Endothelial cell of umbilical vein (primary cell): ENCODE measurements around the gene TCERG1. TPM values are rescaled to one million over a fixed set of nuclear protein-coding genes. Genes with fewer than 3 reads are reported as not detected.

Experiments
- BruUV-seq: library from RNA; stranded (reverse); fragments of 400-500 nt; replicated peaks from 2 replicates; lab custom pipeline; 2021; lab: Mats Ljungman, UMichigan
- CTCF ChIA-PET: fragments of 300-600, 350-600 bp; sonication (Branson Sonifier 250); formaldehyde crosslinking; loops from one replicate; lab custom pipeline; 2021; ENCODE audit warnings: antibody characterized with exemption, inconsistent platforms; lab: Charles Lee
- POLR2A ChIA-PET: fragments of 300-600, 350-600 bp; sonication (Branson Sonifier 250); formaldehyde crosslinking; loops from one replicate; lab custom pipeline; 2021; ENCODE audit warnings: antibody characterized with exemption, inconsistent platforms; lab: Charles Lee
- DNase-seq: peaks from one replicate; pipeline ENCODE4 v3.0.0-alpha.2; 2011; ENCODE audit warnings: low read depth, low spot score
- FAIRE-seq: peaks from 2 replicates; lab custom pipeline; 2011; peaks lifted over from hg19 to GRCh38; lab: Jason Lieb, UNC
- H2AFZ ChIP-seq: 2 replicates; pipeline ENCODE4 v1.6.0; 2012; ENCODE audit warnings: low read depth, low read length, control low read depth, inconsistent platforms
- H3K27ac ChIP-seq: 2 replicates; pipeline ENCODE4 v1.5.1; 2011; ENCODE audit warnings: low read depth, mild to moderate bottlenecking, control low read depth, low read length, moderate library complexity; ENCODE audit not compliant: insufficient read depth
- H3K27me3 ChIP-seq, 2 experiments: 2 replicates each; pipeline versions ENCODE4 v1.6.0 to v1.6.1; 2011; ENCODE audit warnings: low read length in 2 of 2, mixed read lengths in 1 of 2; ENCODE audit not compliant: control insufficient read depth in 2 of 2, insufficient read depth in 2 of 2
- H3K36me3 ChIP-seq, 2 experiments: 2 replicates in 1 of 2; 3 replicates in 1 of 2; pipeline ENCODE4 v1.5.1; 2011; ENCODE audit warnings: low read length in 2 of 2, mild to moderate bottlenecking in 1 of 2, moderate library complexity in 1 of 2; ENCODE audit not compliant: control insufficient read depth in 2 of 2, insufficient read depth in 2 of 2; ENCODE audit errors: extremely low read depth in 1 of 2
- H3K4me1 ChIP-seq: 3 replicates; pipeline ENCODE4 v1.5.1; 2011; ENCODE audit warnings: mild to moderate bottlenecking, low read length; ENCODE audit not compliant: control insufficient read depth, insufficient read depth; ENCODE audit errors: extremely low read depth
- H3K4me2 ChIP-seq: 2 replicates; pipeline ENCODE4 v1.6.1; 2011; ENCODE audit warnings: low read length, control low read depth, mixed read lengths; ENCODE audit not compliant: insufficient read depth
- H3K4me3 ChIP-seq, 3 experiments: fragments of 200-600 bp in 1 of 3; sonication (generic), shearing (Covaris generic) in 1 of 3; replicated peaks in 1 of 3; 2 replicates each; pipeline ENCODE4 v1.5.1; 2011 to 2016; ENCODE audit warnings: control low read depth in 3 of 3, low read length in 3 of 3, mild to moderate bottlenecking in 2 of 3, inconsistent platforms in 1 of 3, low read depth in 1 of 3, moderate library complexity in 1 of 3; ENCODE audit not compliant: insufficient read depth in 1 of 3
- H3K79me2 ChIP-seq: 2 replicates; pipeline ENCODE4 v1.6.0; 2012; ENCODE audit warnings: low read length, inconsistent platforms; ENCODE audit not compliant: control insufficient read depth, insufficient read depth
- H3K9ac ChIP-seq: replicated peaks from 2 replicates; pipeline ENCODE3; 2011; ENCODE audit warnings: low read length, control low read depth; ENCODE audit not compliant: insufficient read depth; ENCODE audit errors: extremely low read depth
- H3K9me1 ChIP-seq: replicated peaks from 3 replicates; pipeline ENCODE4 v1.6.0; 2011; ENCODE audit warnings: mild to moderate bottlenecking, low read length; ENCODE audit not compliant: control insufficient read depth, insufficient read depth; ENCODE audit errors: extremely low read depth
- H3K9me3 ChIP-seq: replicated peaks from 2 replicates; pipeline ENCODE4 v1.5.1; 2012; ENCODE audit warnings: low read length, inconsistent platforms; ENCODE audit not compliant: control insufficient read depth, insufficient read depth
- H4K20me1 ChIP-seq: replicated peaks from 2 replicates; pipeline ENCODE3; 2011; ENCODE audit warnings: mild to moderate bottlenecking, low read length; ENCODE audit not compliant: control insufficient read depth, insufficient read depth; ENCODE audit errors: extremely low read depth
- EZH2 ChIP-seq: IDR thresholded peaks from 2 replicates; pipeline ENCODE4 v1.6.1; 2012; ENCODE audit warnings: borderline replicate concordance, low read depth, mild to moderate bottlenecking, moderate library complexity, low read length, inconsistent platforms; ENCODE audit not compliant: severe bottlenecking
- FOS ChIP-seq: IDR thresholded peaks from 2 replicates; pipeline ENCODE4 v1.6.1; 2011; ENCODE audit warnings: mild to moderate bottlenecking, low read length, moderate library complexity, borderline replicate concordance; ENCODE audit not compliant: insufficient read depth
- GATA2 ChIP-seq: IDR thresholded peaks from 2 replicates; pipeline ENCODE4 v1.7.0; 2011; ENCODE audit warnings: low read depth, mild to moderate bottlenecking, moderate library complexity, mixed read lengths, low read length; ENCODE audit not compliant: insufficient read length, insufficient read depth
- JUN ChIP-seq: IDR thresholded peaks from 2 replicates; pipeline ENCODE4 v1.6.1; 2011; ENCODE audit warnings: borderline replicate concordance, low read depth; ENCODE audit not compliant: insufficient read length, insufficient read depth
- MYC ChIP-seq: IDR thresholded peaks from one replicate; pipeline ENCODE4 v1.6.1; 2011; ENCODE audit warnings: mild to moderate bottlenecking, low read depth, low read length
- POLR2A ChIP-seq: IDR thresholded peaks from 2 replicates; pipeline ENCODE4 v1.6.1; 2012; ENCODE audit warnings: low read depth, mild to moderate bottlenecking, control low read depth, low read length
- POLR2AphosphoS5 ChIP-seq: IDR thresholded peaks from 2 replicates; pipeline ENCODE4 v1.6.1; 2012; ENCODE audit warnings: low read depth, mild to moderate bottlenecking, control low read depth, low read length, moderate library complexity; ENCODE audit not compliant: insufficient read depth
- dilution Hi-C: fragments of 300-500 bp; cut with MboI; formaldehyde crosslinking; loops from one replicate; pipeline ENCODE4 v1.15.0; 2019; ENCODE audit warnings: low sequenced_read_pairs; ENCODE audit not compliant: extremely low pct_ligation_motif_present
- intact Hi-C: fragments of 100-400 bp; cut with micrococcal nuclease; formaldehyde crosslinking; loops from one replicate; pipeline ENCODE4 v1.10.0; 2022
- polyA plus RNA-seq, 4 experiments: library from polyadenylated mRNA; depleted of rRNA in 3 of 4; stranded (reverse) in 3 of 4; unstranded in 1 of 4; fragments of >200 nt; gene quantifications; 2 replicates each; pipeline versions ENCODE4 v1.2.1 to v1.2.3, GENCODE V29; 2011 to 2012; ENCODE audit warnings: missing spikeins in 1 of 4
- total RNA-seq: library from RNA; stranded (reverse); gene quantifications from 2 replicates; pipeline ENCODE4 v1.2.3, GENCODE V29; 2021
- TF ChIP-seq, protein P1 (sequence below): IDR thresholded peaks from 2 replicates; pipeline ENCODE4 v1.6.1; 2011; ENCODE audit not compliant: insufficient read depth, insufficient read length
- TF ChIP-seq, protein P2 (sequence below), 2 donors: IDR thresholded peaks; 1 replicate in 1 of 2; 2 replicates in 1 of 2; pipeline ENCODE4 v1.5.1; 2011; ENCODE audit warnings: low read length in 2 of 2, mild to moderate bottlenecking in 2 of 2, moderate library complexity in 2 of 2, control low read depth in 1 of 2, inconsistent platforms in 1 of 2, low read depth in 1 of 2; ENCODE audit not compliant: insufficient read depth in 1 of 2; ENCODE audit errors: extremely low read depth in 1 of 2

TCERG1 gene
- total and polyA plus RNA-seq, 2 donors (not counting 3 experiments of a cell fraction or from before 2014, with no cell fraction given) = 71.4 to 98.4 TPM

DNA sequence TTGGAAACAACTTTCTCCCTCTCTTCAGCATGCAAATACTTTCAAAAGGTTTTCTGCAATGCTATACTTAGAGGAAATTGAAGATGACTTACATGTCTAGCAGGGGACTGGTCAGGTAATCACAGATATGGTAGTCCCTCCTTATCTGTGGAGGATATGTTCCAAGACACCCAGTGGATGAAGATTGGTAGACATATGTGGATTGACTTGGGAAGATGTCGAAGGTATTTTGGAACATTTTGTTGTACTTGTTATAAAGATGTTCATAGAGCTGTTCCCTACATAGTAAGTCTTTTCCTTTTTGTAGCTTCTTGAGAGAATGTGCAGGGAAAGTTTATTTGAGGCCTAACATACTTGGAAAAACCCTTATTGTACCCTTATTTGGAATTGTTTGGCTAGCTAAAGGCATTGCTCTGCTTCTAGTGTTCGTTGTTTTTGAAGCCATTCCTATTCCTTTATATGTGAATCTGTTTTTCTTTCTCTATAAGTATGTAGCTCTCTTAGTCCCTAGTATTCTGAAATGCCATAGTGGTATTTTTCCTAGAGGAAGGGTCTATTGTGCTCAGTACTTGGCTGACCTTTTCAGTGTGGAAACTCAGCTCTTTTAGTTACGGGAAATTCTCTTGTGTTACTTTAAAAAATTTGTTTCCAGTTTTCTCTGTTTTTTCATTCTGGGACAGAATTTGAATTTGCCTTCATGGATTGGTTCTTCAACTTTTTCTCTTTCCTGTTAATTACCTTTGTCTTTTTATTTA is 43.1 kb downstream of the TCERG1 start:
- Histone ChIP-seq H3K9ac (no peak overlapping the region), H3K4me2 (no peak overlapping the region), H3K36me3 (peaks cover 0 to 9% of the 10 kb centered on the region in 2 experiments), H3K4me3 (no peak overlapping the region), H3K9me3 (no peaks in the 10 kb centered on the region), H3K27ac (no peak overlapping the region), H4K20me1 (no peaks in the 10 kb centered on the region), H2AFZ (no peak overlapping the region), H3K79me2 (no peaks in the 10 kb centered on the region), H3K27me3 (no peaks in the 10 kb centered on the region), H3K9me1 (no peaks in the 10 kb centered on the region), H3K4me1 (no peaks in the 10 kb centered on the region)
- no TSS peak for BruUV-seq
- POLR2A ChIA-PET = no interaction called here
- TF ChIP-seq POLR2A (no peak), EZH2 (no peak), MYC (no peak), POLR2AphosphoS5 (no peak), FOS (no peak), JUN (no peak), GATA2 (no peak)
- TF ChIP-seq, protein P1, sequence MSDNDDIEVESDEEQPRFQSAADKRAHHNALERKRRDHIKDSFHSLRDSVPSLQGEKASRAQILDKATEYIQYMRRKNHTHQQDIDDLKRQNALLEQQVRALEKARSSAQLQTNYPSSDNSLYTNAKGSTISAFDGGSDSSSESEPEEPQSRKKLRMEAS = no peak
- TF ChIP-seq, protein P2, sequence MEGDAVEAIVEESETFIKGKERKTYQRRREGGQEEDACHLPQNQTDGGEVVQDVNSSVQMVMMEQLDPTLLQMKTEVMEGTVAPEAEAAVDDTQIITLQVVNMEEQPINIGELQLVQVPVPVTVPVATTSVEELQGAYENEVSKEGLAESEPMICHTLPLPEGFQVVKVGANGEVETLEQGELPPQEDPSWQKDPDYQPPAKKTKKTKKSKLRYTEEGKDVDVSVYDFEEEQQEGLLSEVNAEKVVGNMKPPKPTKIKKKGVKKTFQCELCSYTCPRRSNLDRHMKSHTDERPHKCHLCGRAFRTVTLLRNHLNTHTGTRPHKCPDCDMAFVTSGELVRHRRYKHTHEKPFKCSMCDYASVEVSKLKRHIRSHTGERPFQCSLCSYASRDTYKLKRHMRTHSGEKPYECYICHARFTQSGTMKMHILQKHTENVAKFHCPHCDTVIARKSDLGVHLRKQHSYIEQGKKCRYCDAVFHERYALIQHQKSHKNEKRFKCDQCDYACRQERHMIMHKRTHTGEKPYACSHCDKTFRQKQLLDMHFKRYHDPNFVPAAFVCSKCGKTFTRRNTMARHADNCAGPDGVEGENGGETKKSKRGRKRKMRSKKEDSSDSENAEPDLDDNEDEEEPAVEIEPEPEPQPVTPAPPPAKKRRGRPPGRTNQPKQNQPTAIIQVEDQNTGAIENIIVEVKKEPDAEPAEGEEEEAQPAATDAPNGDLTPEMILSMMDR (IDR thresholded peaks at IDR 0.05; ENCODE audit: extremely low read depth in 1 of 2, insufficient read depth in 1 of 2, low read depth in 1 of 2, low read length in 2 of 2) = no peak
- DNase-seq = peak; percentile 31
- CTCF ChIA-PET = interaction anchor here (0.9 kb wide), 1 partner anchor 699 kb away, joined by 4 read pairs; no protein-coding TSS in a partner anchor
- FAIRE-seq = no peak
- intact Hi-C loops (no loop called here), dilution Hi-C loops (no loop called here)
